NCI-H1048 (cell line): ENCODE data around the gene ZDHHC5.
"Not testable (repeated sequence)": the region's sequence is repeated elsewhere in the genome, so short reads cannot be mapped to it uniquely, and the experiment has no call there.

Source experiments
- DNase-seq: peaks from one replicate; lab custom pipeline; 2025; lab: John Stamatoyannopoulos, UW

ZDHHC5 gene

DNA sequence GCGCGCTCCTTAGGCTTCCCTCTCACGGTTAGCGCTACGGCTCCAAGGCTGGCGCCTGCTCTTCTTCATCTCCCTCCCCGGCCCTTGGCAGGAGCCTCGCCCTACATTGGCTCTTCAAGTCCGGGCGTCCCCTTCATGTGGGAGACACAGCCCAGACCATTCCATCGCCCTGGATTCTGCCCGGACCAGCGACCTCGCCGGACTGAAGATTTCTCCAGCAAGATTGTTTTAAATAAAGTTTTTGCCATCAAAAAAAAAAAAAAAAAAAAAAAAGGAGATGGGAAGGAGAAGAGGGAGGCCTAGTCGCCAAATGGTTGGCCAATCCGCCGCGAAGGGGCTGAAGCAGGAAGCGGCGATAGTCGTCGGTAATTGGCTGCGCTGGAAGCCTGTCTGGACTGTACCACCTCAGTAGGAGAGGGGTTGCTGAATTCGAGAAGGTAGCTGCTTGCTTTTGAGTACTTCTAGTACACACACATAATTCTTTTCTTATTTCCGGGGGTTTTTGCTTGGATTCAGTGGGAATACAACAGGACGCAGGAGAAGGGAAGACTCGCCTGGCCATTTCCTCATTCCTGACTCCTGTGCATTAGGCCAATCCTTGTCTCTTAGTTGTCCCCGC, 688 bp upstream of the ZDHHC5 start:
- DNase-seq, result peak; percentile 97

- no peak for DNase-seq
Observed at GRCh38 chr11:57668434-57668782, 494 bp downstream of the ZDHHC5 start.

DNA sequence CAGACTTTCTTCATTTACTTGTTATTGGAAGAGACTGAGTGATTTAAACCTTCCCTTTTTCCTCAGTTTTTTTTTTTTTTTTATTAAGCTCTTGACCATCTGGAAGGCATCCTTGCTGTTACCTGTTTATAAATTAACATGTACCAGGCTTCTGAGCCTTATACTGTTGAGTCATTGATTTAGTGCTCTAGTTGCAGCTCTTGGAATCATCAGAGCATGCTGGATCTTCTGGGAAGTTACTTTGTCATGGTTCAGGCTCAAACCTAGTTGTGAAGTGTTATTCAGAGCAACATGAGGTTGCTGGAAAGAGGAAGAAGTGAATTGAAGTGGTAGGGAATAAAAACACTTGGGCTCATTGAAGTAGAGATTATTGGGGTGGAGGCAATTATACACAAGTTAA, 6.3 kb downstream of the ZDHHC5 start:
- no peak for DNase-seq

DNA sequence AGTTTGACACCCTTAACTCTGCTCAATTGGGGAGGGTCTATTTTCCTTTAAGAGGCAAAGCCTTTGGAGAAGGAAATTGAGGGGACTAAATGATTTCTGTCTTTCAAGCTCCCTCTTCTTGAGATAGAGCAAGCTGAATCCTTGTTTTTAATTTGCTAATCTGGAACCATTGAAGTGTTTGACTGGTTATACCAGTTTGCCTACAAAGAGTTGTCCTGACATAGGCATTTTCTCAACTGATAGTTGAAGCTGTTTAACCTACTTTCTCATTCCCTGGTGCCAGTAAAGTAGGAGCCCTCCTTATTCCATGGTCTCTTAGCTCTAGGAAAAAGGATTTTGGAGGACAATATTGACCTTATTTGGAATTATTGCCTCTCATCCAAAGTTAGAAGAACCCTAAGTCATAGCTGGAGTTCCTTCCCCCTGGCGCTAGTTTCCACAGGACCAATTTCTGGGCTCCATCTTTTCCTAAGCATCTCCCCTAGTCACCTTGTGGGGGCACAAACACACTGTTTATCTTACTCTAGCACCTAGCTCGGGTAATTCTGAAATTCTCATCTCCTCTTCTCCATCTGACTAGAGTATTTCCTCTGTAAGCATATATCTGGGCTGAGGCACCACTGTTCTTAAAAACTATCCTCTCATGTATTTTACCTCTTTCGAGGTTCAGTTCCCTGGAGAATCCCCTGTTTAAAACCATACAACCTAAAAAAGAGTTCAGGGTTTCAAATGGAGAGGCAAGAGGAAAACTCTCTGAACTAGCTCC, 7.4 kb downstream of the ZDHHC5 start:
- DNase-seq, result no peak

DNA sequence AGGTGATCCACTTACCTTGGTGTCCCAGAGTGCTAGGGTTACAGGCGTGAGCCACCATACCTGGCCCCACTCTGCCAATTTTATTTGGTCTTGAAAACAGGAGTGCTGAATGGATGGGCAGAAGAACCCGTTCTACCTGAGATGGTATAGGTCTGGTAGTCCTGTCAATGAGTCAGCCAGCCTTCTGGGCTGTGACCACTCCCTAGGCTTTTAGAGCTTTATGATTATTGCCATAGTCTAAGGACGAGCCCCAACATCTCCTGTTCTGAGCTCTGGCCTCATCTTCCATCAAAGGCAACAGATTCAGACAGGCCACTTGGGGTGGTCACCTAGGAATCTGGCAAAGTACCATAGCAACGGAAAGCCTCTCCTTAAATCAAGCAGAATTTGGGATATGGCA, 11.5 kb downstream of the ZDHHC5 start:
- DNase-seq, result no peak

DNA sequence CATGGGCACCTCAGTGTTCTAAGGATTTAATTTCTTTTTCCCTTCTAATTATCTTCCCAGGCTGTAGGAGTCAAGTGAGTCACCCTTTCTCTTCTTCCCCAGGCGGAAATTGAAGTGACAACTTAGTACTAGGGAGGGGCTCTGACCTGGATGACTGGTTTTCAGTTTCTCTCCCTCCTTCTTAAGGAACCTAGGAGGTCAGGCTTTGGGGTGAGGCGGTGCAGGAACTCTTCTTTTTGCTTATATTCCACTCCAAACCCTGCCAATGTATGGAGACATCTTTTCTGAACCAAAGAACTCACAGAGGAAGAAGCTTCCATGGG, 12.6 kb downstream of the ZDHHC5 start:
- DNase-seq, result no peak

GRCh38 chr11:57681168-57681567, 13.3 kb downstream of the ZDHHC5 start:
- no peak for DNase-seq

DNA sequence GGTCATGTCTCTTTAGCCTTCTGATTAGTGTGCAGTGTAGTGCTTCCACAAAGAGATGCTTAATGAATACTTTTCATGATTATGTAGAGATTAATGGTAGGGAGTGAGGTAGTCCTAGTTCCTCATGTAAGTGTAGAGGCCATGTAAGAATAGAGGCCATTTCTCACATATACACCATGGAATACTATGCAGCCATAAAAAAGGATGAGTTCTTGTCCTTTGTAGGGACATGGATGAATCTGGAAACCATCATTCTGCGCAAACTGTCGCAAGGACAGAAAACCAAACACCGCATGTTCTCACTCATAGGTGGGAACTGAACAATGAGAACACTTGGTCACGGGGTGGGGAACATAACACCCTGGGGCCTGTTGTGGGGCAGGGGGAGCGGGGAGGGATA, 22.6 kb downstream of the ZDHHC5 start:
- not testable (repeated sequence) for DNase-seq

DNA sequence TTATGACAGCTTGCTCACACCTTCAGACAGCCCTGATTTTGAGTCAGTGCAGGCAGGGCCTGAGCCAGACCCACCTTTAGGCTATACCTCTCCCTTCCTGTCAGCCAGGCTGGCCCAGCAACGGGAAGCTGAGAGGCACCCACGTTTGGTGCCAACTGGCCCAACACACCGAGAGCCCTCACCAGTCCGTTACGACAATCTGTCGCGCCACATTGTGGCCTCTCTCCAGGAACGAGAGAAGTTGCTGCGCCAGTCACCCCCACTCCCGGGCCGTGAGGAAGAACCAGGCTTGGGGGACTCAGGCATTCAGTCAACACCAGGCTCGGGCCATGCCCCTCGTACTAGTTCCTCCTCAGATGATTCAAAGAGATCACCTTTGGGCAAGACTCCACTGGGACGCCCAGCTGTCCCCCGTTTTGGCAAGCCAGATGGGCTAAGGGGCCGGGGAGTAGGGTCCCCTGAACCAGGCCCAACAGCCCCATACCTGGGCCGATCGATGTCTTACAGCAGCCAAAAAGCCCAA, 31.0 kb downstream of the ZDHHC5 start:
- no peak for DNase-seq

GRCh38 chr11:57699813-57700212, 31.9 kb downstream of the ZDHHC5 start:
- DNase-seq, result no peak

DNA sequence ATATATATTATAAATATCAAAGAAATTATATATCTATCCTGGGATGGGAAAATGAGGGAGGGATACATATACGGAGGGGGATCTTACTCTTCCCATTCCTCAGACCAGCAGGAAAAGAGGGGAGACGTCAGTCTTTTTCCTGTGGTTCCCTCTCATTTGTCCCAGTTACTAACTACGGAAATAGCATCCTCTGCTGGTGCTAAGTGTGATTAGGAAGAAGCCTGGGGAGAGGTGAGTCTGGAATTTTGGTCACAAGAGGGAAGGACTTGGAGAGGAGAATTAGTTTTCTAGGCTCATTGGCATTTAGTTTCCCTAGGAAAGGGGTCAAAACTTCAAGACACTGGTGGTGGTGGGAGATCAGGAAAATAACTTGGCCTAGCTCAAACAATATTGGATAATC, 32.5 kb downstream of the ZDHHC5 start:
- no peak for DNase-seq

DNA sequence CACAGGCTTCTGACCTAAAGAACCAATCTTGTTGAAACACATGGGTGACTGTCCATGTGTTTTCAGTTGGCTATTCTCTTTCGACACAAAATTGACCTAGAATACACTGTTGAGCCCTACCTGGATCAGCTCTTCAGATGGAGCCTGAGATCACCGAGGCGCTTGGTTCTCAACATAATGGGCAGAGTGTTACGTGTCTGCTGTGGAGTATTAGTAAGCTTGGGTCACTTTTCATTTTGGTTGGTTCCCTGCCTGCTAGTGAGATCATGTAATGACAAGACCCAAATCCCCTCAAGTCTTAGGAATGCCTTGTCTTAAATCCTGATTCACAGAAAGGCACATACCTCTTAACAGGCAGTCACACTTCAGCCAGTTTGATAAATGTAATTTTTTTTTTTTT, 35.4 kb downstream of the ZDHHC5 start:
- DNase-seq, result no peak

DNA sequence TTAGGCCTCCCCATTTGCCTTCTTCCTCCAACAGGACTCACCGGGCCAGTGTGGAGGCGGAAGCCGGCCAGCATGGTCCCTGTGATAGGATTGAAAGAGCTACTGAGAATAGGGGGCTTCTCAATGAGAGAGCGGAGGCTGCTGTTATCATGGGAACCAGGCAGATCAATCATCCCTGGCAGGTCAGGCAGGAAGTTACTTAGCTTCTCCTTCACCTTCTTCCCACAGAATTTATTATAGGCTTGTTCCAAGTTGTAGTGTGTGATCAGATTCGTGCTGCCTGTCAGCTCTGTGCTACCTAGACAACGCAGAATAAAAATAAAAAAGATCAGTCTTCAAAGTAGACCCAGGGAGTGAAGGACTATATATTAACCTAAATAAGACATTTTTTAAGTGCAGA, 37.0 kb downstream of the ZDHHC5 start:
- DNase-seq, result no peak

GRCh38 chr11:57705432-57705831, 37.5 kb downstream of the ZDHHC5 start:
- not testable (repeated sequence) for DNase-seq

DNA sequence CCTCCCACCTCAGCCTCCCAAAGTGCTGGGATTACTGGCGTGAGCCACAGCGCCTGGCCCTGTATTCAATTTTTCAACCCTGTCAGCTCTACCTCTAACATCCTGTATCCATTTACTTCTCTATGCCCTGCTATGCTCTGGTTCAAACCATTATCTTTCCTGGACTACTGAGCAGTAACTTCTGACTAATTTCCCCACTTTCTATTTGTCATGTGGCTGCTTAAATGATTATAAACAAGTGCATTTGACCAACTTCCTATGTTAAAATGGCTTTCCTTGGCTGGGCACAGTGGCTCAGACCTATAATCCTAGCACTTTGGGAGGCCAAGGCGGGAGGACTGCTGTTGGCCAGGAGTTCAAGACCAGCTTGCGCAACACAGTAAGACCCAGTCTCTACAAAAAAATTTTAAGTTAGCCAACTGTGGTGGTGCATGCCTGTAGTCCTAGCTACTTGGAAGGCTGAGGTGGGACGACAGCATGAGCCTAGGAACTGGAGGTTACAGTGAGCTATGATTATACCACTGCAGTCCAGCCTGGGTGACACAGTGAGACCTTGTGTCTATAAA, 42.0 kb downstream of the ZDHHC5 start:
- no peak for DNase-seq

DNA sequence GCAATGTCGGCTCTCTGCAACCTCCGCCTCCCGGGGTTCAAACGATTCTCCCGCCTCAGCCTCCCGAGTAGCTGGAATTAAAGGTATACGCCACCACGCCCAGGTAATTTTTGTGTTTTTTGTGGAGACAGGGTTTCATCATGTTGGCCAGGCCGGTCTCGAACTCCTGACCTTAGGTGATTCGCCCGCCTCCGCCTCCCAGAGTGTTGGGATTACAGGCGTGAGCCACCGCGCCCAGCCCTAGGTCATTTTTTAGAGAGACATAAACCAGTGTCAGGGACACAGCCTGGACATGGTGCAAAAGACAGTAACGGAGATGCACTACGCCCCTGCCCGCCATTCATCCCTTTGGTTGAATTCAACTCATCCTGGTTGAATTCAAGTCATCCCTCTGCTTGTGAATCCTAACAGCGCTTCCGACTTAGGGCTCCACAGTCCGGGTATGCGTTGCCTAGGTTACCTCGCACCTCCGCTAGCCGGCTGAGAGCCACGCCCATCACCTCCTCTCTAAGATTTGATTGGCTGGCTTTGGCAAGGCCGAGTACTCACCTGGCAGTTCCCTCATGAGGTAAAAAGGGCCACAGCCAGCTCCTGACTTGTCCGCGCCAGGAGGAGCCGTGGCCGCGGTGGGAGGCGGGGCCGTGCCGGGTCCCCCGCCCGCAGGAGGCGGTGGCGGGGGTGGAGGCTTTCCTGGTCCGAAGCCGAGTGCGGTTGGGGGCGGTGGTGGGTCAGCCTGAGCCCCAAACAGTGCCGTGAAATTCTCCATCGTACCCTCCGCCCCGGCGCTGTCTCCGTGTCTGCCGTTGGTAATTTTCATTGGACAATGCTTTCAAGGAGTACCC, 43.7 kb downstream of the ZDHHC5 start, which contains the start of gene MED19:
TSS of gene MED19 (minus strand) at position 802 of the 842 bp plus-strand sequence. CDS start at position 766, 36 bp downstream.
- peak; percentile 84 for DNase-seq

GRCh38 chr11:57712256-57713150, 44.6 kb downstream of the ZDHHC5 start, which contains the start of gene TMX2:
TSS of gene TMX2 (plus strand) at chr11:57712593. CDS start at chr11:57712619, 26 bp downstream.
- peak; percentile 99 for DNase-seq

DNA sequence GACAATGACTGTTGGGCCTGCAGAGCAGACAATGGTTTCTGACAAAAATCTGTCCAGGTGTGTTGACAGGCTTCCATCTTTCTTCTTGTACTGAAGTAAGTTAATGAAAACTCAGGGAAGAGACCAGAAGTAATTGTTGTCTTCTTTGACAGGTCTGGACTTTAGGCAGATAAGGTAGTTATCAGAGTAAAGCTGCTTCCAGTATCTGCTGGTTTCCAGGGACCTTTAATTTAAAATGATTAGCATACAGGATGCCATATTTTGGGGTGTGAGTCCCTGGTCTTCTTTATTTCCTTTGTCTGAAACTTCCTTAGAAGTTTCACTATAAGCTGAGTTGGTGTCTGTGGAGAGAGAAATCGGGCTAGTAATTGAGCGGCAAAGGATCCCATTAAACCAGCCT, 45.9 kb downstream of the ZDHHC5 start:
- DNase-seq, result no peak

- DNase-seq, result not testable (repeated sequence)
Observed at GRCh38 chr11:57716726-57717125, 48.8 kb downstream of the ZDHHC5 start.

GRCh38 chr11:57727185-57727584, 59.3 kb downstream of the ZDHHC5 start:
- DNase-seq, result no peak

GRCh38 chr11:57728829-57729228, 60.9 kb downstream of the ZDHHC5 start:
- DNase-seq, result no peak
